ENCODE data around the gene ARHGAP8.

Gene ARHGAP8

GRCh38 chr22:44748524-44748923 lies 3.9 kb upstream of the ARHGAP8 start:
- no peak for DNase-seq (ENCODE audit: low read depth)
- no peak overlapping the region for H3K4me3 ChIP-seq (ENCODE audit: low read depth, low read length)
- TF ChIP-seq, protein P1, sequence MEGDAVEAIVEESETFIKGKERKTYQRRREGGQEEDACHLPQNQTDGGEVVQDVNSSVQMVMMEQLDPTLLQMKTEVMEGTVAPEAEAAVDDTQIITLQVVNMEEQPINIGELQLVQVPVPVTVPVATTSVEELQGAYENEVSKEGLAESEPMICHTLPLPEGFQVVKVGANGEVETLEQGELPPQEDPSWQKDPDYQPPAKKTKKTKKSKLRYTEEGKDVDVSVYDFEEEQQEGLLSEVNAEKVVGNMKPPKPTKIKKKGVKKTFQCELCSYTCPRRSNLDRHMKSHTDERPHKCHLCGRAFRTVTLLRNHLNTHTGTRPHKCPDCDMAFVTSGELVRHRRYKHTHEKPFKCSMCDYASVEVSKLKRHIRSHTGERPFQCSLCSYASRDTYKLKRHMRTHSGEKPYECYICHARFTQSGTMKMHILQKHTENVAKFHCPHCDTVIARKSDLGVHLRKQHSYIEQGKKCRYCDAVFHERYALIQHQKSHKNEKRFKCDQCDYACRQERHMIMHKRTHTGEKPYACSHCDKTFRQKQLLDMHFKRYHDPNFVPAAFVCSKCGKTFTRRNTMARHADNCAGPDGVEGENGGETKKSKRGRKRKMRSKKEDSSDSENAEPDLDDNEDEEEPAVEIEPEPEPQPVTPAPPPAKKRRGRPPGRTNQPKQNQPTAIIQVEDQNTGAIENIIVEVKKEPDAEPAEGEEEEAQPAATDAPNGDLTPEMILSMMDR (IDR thresholded peaks at IDR 0.05; ENCODE audit: insufficient read depth, low read depth, low read length, missing control alignments) = no peak

DNA sequence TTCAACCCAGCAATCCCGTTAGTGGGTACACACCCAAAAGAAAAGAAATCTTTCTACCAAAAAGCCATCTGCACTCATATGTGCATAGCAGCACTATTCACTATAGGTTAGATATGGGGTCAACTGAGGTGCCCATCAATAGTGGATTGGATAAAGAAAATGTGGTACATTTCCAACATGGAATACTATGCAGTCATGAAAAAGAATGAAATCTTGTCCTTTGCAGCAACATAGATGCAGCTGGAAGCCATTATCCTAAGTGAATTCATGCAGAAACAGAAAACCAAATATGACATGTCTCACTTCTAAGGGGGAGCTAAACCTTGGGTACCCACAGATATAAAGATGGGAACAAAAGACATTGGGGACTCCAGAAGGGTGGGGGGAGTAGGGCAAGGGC lies 1.9 kb upstream of the ARHGAP8 start:
- TF ChIP-seq, protein P1 (IDR thresholded peaks at IDR 0.05; ENCODE audit: insufficient read depth, low read depth, low read length, missing control alignments) = no peak
- DNase-seq (ENCODE audit: low read depth) = no peak
- no peak overlapping the region for H3K4me3 ChIP-seq (ENCODE audit: low read depth, low read length)

DNA sequence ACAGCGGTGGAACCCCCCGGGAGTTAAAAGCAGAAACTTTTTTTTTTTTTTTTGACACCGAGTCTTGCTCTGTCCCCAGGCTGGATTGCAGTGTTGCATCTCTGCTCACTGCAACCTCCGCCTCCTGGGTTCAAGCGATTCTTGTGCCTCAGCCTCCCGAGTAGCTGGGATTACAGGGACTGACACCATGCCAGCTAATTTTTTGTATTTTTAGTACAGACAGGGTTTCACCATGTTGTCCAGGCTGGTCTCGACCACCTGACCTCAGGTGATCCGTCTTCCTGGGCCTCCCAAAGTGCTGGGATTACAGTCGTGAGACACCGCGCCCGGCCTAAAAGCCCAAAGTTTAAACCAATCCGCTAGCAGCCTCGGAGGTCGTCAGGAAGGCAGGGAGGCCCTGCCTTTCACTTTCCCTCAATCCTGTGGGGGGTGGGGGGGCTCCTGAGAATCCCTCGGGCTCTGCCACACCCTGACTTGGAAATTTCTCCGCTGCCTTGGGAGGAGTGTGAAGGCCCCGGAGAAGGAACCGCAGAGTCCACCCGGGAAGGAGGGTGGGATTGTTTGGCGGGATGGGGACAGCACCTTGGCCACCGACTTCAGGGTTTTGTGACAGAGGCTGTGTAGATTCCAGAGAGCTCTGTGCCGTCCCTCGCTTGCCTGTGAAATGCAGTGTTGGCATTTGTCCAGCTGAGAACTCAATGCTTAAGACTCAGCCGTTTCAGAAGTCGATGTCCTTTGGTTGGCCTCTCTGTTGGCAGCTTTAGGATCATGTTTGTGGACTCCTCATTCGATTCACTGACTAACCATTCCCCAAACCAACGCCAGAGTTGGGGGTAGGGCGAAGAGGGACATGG lies 1.0 kb downstream of the ARHGAP8 start:
- no peak overlapping the region for H3K4me3 ChIP-seq (ENCODE audit: low read depth, low read length)

DNA sequence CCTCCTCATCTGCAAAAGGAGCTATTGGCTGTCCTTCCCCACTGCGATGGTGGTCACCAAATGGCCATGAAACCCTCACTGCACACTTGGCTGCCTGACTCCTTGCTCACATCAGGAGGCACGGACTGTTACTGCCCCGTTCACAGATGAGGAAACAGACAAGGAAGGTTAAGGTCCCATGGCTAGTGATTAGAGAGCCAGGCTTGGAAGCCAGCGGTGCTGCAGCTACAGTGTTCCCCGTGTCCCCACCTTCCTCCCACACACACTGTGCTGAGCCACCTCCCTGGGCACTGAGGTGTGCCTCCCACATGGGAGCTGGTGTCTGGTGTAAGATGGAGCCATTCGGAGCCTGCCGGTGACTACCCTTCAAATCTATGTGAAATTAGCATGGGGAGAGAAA lies 2.6 kb downstream of the ARHGAP8 start:
- no peak for DNase-seq (ENCODE audit: low read depth)
- TF ChIP-seq, protein P1 (IDR thresholded peaks at IDR 0.05; ENCODE audit: insufficient read depth, low read depth, low read length, missing control alignments) = no peak
- no peak overlapping the region for H3K4me3 ChIP-seq (ENCODE audit: low read depth, low read length)

More for the DNA sequence above, 1.0 kb downstream of the ARHGAP8 start:
- TF ChIP-seq, protein P1 (IDR thresholded peaks at IDR 0.05; ENCODE audit: insufficient read depth, low read depth, low read length, missing control alignments) = no peak
- no peak for DNase-seq (ENCODE audit: low read depth)

DNA sequence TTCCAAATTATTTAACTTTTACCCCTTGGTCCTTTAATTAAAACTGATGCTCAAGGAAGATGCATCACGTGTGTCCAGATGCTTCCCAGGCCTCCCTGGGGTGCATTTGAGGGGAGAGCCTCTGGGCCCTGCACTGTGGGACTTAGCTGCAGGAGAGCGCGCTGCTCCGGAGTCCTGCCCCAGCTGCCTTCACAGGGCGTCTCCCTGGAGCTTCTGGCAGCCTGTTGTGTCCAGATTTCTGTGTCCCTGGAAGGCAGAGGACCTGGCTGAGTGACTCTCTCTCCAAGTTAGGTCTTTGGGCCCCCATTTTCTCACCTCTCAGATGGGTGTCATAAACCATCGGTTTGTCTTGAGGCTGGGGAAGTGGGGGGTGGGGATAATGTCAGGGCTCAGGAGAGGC lies 3.0 kb downstream of the ARHGAP8 start:
- DNase-seq (ENCODE audit: low read depth) = no peak
- TF ChIP-seq, protein P1 (IDR thresholded peaks at IDR 0.05; ENCODE audit: insufficient read depth, low read depth, low read length, missing control alignments) = no peak
- no peak overlapping the region for H3K4me3 ChIP-seq (ENCODE audit: low read depth, low read length)

DNA sequence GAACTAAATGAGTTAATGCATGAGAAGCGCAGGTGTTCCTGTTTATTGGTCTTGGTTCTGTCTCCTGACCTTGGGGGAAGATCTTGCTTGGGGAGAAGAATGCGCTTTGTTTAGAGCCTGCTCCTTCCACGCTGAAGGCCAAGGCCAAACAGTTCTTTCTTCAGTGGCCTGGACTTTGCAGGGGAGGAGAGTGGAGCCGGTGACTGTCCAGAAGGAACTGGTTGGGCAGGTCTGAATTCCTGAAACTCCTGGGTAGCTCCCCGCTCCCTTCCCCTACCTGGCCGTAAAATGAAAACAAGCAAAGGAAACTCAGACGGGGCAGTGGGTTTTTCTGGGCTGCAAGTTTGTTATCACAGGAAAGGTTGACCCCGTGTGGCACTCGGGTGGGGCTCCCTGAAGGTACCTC lies 3.6 kb downstream of the ARHGAP8 start:
- no peak overlapping the region for H3K4me3 ChIP-seq (ENCODE audit: low read depth, low read length)
- TF ChIP-seq, protein P1 (IDR thresholded peaks at IDR 0.05; ENCODE audit: insufficient read depth, low read depth, low read length, missing control alignments) = no peak
- no peak for DNase-seq (ENCODE audit: low read depth)

Data from GM12865 (cell line).